Mesendoderm (in vitro differentiated cells): ENCODE results near the gene PANX1.

Experiments
- DNase-seq: peaks from one replicate; pipeline ENCODE4 v3.0.0; 2013
- H2AK5ac ChIP-seq: 2 replicates; pipeline ENCODE4 v1.6.1; 2013; ENCODE audit warnings: low read length, inconsistent platforms
- H2BK120ac ChIP-seq: 2 replicates; pipeline ENCODE4 v1.6.1; 2013; ENCODE audit warnings: low read depth, mild to moderate bottlenecking, low read length, moderate library complexity, mixed read lengths
- H2BK15ac ChIP-seq: replicated peaks from 2 replicates; pipeline ENCODE4 v1.6.1; 2013; ENCODE audit warnings: low read depth, mild to moderate bottlenecking, moderate library complexity
- H2BK5ac ChIP-seq: 2 replicates; pipeline ENCODE4 v1.6.1; 2013; ENCODE audit warnings: low read length, inconsistent platforms
- H3K18ac ChIP-seq: 2 replicates; pipeline ENCODE4 v1.6.1; 2013; ENCODE audit warnings: mild to moderate bottlenecking, low read length, mixed read lengths
- H3K23ac ChIP-seq: one replicate; pipeline ENCODE4 v1.6.1; 2013; ENCODE audit warnings: low read length
- H3K27ac ChIP-seq: 2 replicates; pipeline ENCODE4 v1.5.1; 2013; ENCODE audit warnings: low read depth, mild to moderate bottlenecking, inconsistent platforms, low read length, moderate library complexity
- H3K27me3 ChIP-seq: 2 replicates; pipeline ENCODE4 v1.6.1; 2013; ENCODE audit warnings: low read length, control low read depth, mild to moderate bottlenecking, inconsistent platforms; ENCODE audit not compliant: insufficient read depth, poor library complexity
- H3K36me3 ChIP-seq: 2 replicates; pipeline ENCODE4 v1.6.1; 2013; ENCODE audit warnings: low read length, inconsistent platforms; ENCODE audit not compliant: control insufficient read depth, insufficient read depth
- H3K4ac ChIP-seq: one replicate; pipeline ENCODE4 v1.6.1; 2013; ENCODE audit warnings: low read depth, mild to moderate bottlenecking, low read length, moderate library complexity
- H3K4me1 ChIP-seq: 2 replicates; pipeline ENCODE4 v1.6.1; 2013; ENCODE audit warnings: low read depth, low read length, inconsistent platforms; ENCODE audit not compliant: control insufficient read depth
- H3K4me2 ChIP-seq: 2 replicates; pipeline ENCODE4 v1.6.1; 2013; ENCODE audit warnings: low read length
- H3K4me3 ChIP-seq: 2 replicates; pipeline ENCODE4 v1.5.1; 2013; ENCODE audit warnings: mild to moderate bottlenecking, low read length
- H3K56ac ChIP-seq: one replicate; pipeline ENCODE4 v1.6.1; 2013; ENCODE audit warnings: low read length
- H3K79me1 ChIP-seq: 2 replicates; pipeline ENCODE4 v1.6.1; 2013; ENCODE audit warnings: low read length, inconsistent platforms
- H3K79me2 ChIP-seq: 2 replicates; pipeline ENCODE4 v1.6.1; 2013; ENCODE audit warnings: mild to moderate bottlenecking, low read length; ENCODE audit not compliant: control insufficient read depth, insufficient read depth
- H3K9ac ChIP-seq: 2 replicates; pipeline ENCODE4 v1.6.1; 2013; ENCODE audit warnings: low read length, inconsistent platforms
- H4K5ac ChIP-seq: one replicate; pipeline ENCODE4 v1.6.1; 2013; ENCODE audit warnings: low read length
- H4K8ac ChIP-seq: one replicate; pipeline ENCODE4 v1.6.1; 2013; ENCODE audit warnings: low read depth, mild to moderate bottlenecking, control low read depth, low read length, moderate library complexity
- WGBS: extraction: QIAGEN DNeasy Blood & Tissue Kit; methylation state at CpG from one replicate; pipeline ENCODE4 v1.1.7; 2013; ENCODE audit warnings: low lambda C conversion rate, missing lambda C conversion rate; ENCODE audit not compliant: insufficient coverage; ENCODE audit errors: extremely low coverage; 5-methylcytosine and 5-hydroxymethylcytosine counted together

PANX1 gene

DNA sequence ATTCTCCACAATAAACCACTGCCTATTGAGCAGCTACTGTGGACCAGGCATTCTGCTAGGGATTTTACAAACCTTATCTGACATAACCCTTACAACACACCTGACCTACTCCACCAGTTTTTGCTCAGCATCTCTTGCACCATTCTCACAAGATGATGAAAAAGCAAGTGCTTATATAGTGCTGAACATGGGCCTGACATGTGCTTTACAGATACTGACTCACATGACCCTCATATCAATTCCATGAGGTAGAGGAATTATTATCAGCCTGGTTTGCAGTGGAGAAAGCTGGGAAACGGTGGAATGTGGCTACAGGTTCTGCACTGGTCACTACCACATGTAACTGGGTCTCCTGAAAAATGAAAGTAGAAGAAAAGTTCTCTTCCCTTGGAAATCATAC is 37.5 kb upstream of the PANX1 start:
- Histone ChIP-seq H2BK15ac (no peak overlapping the region), H3K79me1 (no peaks in the 10 kb centered on the region), H3K4me2 (no peak overlapping the region), H3K4me1 (no peaks in the 10 kb centered on the region), H4K8ac (no peak overlapping the region), H3K4me3 (no peak overlapping the region), H3K36me3 (no peaks in the 10 kb centered on the region), H3K9ac (no peak overlapping the region), H2AK5ac (no peak overlapping the region), H3K79me2 (no peaks in the 10 kb centered on the region), H2BK5ac (no peak overlapping the region), H3K27ac (no peak overlapping the region), H3K23ac (no peak overlapping the region), H3K27me3 (no peaks in the 10 kb centered on the region), H2BK120ac (no peak overlapping the region), H3K56ac (no peak overlapping the region), H3K18ac (no peak overlapping the region), H3K4ac (no peak overlapping the region), H4K5ac (no peak overlapping the region)
- WGBS = no CpG with 5 or more reads among the region's 1 CpG
- no peak for DNase-seq

DNA sequence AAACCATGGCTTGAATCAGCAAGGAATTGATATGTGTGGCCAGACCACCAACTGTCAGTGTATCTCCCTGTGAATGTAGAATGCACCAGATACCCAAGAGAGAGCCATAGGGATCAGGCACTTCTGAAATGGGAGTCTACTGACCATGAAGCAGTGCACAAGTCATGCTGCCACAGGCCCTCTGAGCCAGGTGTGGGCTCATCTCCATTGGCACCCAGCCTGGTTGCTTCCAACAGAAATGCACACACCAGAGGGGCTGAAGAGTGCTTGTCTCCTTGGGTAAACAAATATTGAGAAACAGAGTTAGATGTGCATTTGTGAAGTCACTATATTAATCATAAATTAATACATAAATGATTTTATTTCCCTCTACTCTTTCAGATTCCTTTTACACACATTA is 28.4 kb upstream of the PANX1 start:
- Histone ChIP-seq H3K79me1 (no peaks in the 10 kb centered on the region), H3K27me3 (no peaks in the 10 kb centered on the region), H3K4me3 (no peak overlapping the region), H3K36me3 (no peaks in the 10 kb centered on the region), H3K4me2 (no peak overlapping the region), H3K4ac (no peak overlapping the region), H3K9ac (no peak overlapping the region), H3K79me2 (no peaks in the 10 kb centered on the region), H3K4me1 (no peaks in the 10 kb centered on the region), H3K56ac (no peak overlapping the region), H4K5ac (no peak overlapping the region), H3K27ac (no peak overlapping the region), H4K8ac (no peak overlapping the region), H3K23ac (no peak overlapping the region), H2AK5ac (no peak overlapping the region), H2BK120ac (no peak overlapping the region), H2BK5ac (no peak overlapping the region), H2BK15ac (no peak overlapping the region), H3K18ac (no peak overlapping the region)
- no peak for DNase-seq

DNA sequence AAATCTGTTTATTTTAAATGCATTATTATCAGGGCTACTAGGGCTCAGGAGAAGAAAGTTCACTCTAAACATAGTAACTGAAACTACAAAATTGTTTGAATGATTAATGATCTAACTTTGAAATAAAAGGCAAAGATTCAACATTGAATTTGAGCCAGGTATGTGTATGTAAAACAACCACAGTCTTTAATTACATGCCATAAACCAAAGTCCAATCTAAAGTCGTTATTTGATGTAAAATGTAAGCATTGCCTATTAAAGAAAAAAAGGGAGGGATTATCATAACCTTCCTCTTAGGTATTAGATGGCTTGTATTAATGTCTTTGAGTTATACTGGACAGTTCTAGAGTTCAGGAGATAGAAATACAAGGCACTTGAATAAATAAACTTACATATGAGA is 25.2 kb upstream of the PANX1 start:
- Histone ChIP-seq H3K56ac (no peak overlapping the region), H2BK120ac (no peak overlapping the region), H3K4ac (no peak overlapping the region), H3K4me3 (no peak overlapping the region), H2BK15ac (no peak overlapping the region), H3K27me3 (no peaks in the 10 kb centered on the region), H2AK5ac (no peak overlapping the region), H3K4me2 (no peak overlapping the region), H3K36me3 (no peaks in the 10 kb centered on the region), H3K9ac (no peak overlapping the region), H3K27ac (no peak overlapping the region), H3K18ac (no peak overlapping the region), H3K79me2 (no peaks in the 10 kb centered on the region), H4K5ac (no peak overlapping the region), H3K23ac (no peak overlapping the region), H2BK5ac (no peak overlapping the region), H3K4me1 (no peaks in the 10 kb centered on the region), H3K79me1 (no peaks in the 10 kb centered on the region), H4K8ac (no peak overlapping the region)
- no peak for DNase-seq
- no CpG with 5 or more reads among the region's 1 CpG for whole genome bisulfite sequencing

DNA sequence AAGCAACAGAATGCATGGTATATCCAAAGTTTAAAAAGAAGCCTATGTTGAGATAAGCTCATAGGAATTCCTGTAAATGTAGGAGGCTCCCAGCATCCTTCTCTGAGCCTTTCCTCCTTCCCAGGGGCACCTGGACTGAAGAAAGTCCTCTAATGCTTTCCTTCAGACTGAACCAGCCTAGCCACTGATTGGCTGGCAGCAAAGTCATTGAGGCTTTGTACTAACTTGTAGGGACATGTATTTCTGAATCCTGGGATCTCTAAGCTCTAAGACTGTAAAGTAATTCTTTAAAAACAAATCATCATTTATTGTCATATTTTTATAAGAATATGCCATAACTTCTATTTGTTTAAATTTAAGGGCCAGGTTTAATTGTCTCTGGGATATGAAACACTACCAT is 23.9 kb upstream of the PANX1 start:
- Histone ChIP-seq H4K8ac (no peak overlapping the region), H3K4me1 (no peaks in the 10 kb centered on the region), H3K79me2 (no peaks in the 10 kb centered on the region), H3K56ac (no peak overlapping the region), H3K36me3 (no peaks in the 10 kb centered on the region), H4K5ac (no peak overlapping the region), H3K79me1 (no peaks in the 10 kb centered on the region), H3K4ac (no peak overlapping the region), H3K4me2 (no peak overlapping the region), H2BK15ac (no peak overlapping the region), H3K27ac (no peak overlapping the region), H3K27me3 (no peaks in the 10 kb centered on the region), H3K4me3 (no peak overlapping the region), H3K18ac (no peak overlapping the region), H3K9ac (no peak overlapping the region), H2AK5ac (no peak overlapping the region), H2BK5ac (no peak overlapping the region), H3K23ac (no peak overlapping the region), H2BK120ac (no peak overlapping the region)
- no peak for DNase-seq

DNA sequence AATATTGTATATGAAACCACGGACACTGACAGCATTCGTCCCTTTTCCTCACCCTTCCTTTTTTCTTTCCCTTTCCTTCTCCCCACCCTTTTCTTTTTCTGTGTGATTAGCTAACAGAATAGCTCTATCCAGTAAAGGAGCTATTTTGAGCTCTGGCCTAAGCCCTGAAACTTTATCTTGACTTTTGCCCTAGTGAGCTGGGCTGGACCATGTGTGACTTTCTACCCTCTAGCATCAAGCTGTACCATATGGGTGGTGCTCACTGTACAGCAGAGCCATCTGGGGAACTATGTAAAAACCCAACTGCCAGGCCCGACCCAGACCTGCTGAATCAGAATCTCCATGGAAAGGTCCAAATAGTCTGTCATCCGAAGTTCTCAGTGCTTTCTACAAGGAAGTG is 21.9 kb upstream of the PANX1 start:
- Histone ChIP-seq H3K27me3 (no peaks in the 10 kb centered on the region), H3K79me1 (no peaks in the 10 kb centered on the region), H3K56ac (no peak overlapping the region), H3K36me3 (no peaks in the 10 kb centered on the region), H2BK120ac (no peak overlapping the region), H3K4ac (no peak overlapping the region), H3K4me1 (no peaks in the 10 kb centered on the region), H3K79me2 (no peaks in the 10 kb centered on the region), H3K18ac (no peak overlapping the region), H3K4me2 (no peak overlapping the region), H3K9ac (no peak overlapping the region), H3K23ac (no peak overlapping the region), H2BK5ac (no peak overlapping the region), H4K8ac (no peak overlapping the region), H3K27ac (no peak overlapping the region), H3K4me3 (no peak overlapping the region), H2BK15ac (no peak overlapping the region), H4K5ac (no peak overlapping the region), H2AK5ac (no peak overlapping the region)
- WGBS = no CpG with 5 or more reads among the region's 4 CpGs
- DNase-seq = no peak

DNA sequence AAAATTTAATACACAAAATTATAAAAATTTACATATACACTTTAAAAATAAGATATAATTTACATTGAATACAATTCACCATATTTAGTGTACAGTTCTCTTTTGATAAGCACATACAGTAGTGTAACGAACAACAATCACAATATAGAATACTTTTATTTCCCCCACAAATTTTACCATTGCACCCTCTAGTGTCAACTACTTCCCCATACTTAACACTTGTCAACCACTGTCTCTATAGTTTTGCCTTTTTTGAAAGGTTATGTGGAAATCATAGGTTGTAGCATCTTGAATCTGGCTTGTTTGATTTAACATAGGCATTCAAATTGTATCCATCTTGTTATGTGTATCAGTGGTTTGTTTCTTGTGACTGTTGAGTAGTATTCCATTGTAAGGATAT is 21.3 kb upstream of the PANX1 start:
- WGBS = no CpG with 5 or more reads among the region's 1 CpG
- H3K4me3 ChIP-seq = no peak overlapping the region
- H2AK5ac ChIP-seq = no peak overlapping the region
- H3K27ac ChIP-seq = no peak overlapping the region
- no peaks in the 10 kb centered on the region for H3K36me3 ChIP-seq
- H3K27me3 ChIP-seq = no peaks in the 10 kb centered on the region
- H3K56ac ChIP-seq = no peak overlapping the region
- no peaks in the 10 kb centered on the region for H3K79me1 ChIP-seq
- no peak overlapping the region for H3K4me2 ChIP-seq
- no peak overlapping the region for H2BK15ac ChIP-seq
- no peak overlapping the region for H3K9ac ChIP-seq
- no peaks in the 10 kb centered on the region for H3K4me1 ChIP-seq
- H3K79me2 ChIP-seq = no peaks in the 10 kb centered on the region
- H3K4ac ChIP-seq = no peak overlapping the region
- H2BK5ac ChIP-seq = no peak overlapping the region
- H4K8ac ChIP-seq = no peak overlapping the region
- no peak overlapping the region for H3K18ac ChIP-seq
- no peak for DNase-seq
- no peak overlapping the region for H4K5ac ChIP-seq
- no peak overlapping the region for H2BK120ac ChIP-seq
- no peak overlapping the region for H3K23ac ChIP-seq
